ENCODE measurements around the gene KRTAP12-3. TPM values are rescaled to one million over a fixed set of nuclear protein-coding genes. Genes with fewer than 3 reads are reported as not detected.
A peak's percentile ranks its signal among the peaks of the same experiment; 100 is the strongest.
"Not testable (repeated sequence)": the region's sequence is repeated elsewhere in the genome, so short reads cannot be mapped to it uniquely, and the experiment has no call there.

The KRTAP12-3 gene
- total RNA-seq, 4 donors from 2014 or later, result 3.2 to 11.5 TPM; not detected in 2

DNA sequence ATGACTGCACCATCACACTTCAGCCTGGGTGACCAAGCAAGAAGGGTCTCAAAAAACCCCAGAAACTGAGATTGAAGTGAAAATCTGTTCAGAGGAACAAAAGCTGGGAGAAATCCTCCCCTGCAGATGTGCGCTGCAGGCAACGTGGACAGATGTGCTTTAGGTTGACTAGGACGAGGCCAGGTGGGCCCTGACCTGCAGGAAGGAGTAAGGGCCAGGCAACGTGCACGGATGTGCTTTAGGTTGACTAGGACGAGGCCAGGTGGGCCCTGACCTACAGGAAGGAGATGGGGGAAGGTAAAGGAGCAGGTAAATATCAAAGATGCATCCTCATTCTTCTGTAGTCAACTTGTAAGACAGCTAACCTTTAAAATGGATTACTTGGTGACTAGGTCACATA, 26.8 kb downstream of the KRTAP12-3 start:
- Histone ChIP-seq H3K27ac (no peak overlapping the region), H3K4me3 (no peak overlapping the region), H3K4me1 (no peaks in the 10 kb centered on the region), H3K27me3 (peaks cover 33% of the 10 kb centered on the region), H3K36me3 (no peaks in the 10 kb centered on the region), H3K9me3 (no peaks in the 10 kb centered on the region)
- WGBS, result 73% methylated on average over 6 of the region's 6 CpGs
- no peak for DNase-seq (ENCODE audit: low spot score in 2 of 2)
- TF ChIP-seq POLR2AphosphoS5 (IDR thresholded peaks at IDR 0.05), result no peak

DNA sequence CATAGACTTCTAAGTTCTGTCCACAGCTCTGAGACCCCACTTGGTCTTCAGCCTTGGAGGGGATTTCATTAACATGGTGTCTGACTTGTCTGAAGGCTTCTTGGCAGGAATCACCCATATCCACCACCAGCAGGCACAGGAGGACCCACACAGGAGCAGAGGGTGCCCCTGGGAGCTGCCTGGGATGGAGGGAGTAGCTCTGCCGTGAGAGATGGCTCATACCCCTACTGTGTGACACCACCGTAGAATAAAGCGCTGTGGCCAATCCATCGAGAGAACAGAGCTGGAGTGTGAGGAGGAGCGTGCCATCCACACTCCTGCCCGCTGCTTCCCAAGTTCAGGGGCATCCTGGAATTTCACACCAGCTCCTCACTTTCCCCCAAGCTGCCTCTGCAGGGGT, 27.3 kb downstream of the KRTAP12-3 start:
- DNase-seq (ENCODE audit: low spot score in 2 of 2); H3K4me3 ChIP-seq; H3K36me3 ChIP-seq; H3K27ac ChIP-seq; H3K4me1 ChIP-seq; H3K9me3 ChIP-seq: not testable (repeated sequence)
- 89% methylated on average over 6 of the region's 6 CpGs for WGBS
- H3K27me3 ChIP-seq, result peaks cover 33% of the 10 kb centered on the region

DNA sequence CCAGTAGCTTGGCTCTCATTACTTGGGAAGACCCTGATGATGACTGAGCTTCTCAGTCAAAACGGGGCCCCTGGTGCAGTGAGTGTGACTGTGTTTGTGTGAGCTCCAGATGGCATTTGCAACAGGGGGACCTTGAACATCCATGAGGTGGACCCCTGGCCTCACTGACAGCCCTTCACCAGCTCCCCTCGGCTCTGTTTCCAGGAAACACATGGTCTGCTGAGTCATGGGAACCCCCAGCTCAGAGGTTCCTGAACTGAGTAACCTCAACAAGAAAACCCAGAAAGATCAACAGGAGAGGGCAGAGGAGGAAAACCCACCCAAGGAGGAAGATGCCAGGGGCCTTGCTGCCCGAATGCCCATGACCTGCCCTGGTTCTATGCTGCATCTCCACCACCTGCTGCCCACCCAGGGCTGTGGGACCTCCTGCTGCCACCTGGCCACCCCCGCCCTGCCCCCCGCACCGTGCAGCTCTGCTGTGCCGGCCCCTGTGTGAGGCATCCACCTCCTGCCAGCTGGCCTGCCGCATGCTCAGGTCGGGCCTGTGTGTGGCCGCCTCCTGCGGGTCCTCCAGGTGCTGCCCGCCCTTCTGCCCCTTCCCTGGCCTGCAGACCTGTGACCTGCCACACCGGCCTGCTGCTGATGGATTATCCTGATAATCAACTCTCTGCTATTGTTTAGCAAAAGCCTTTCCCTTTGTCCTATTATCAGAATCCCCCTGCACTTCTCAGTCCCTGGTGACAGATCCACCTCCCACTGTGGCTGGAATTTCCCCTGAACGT, 28.5 kb downstream of the KRTAP12-3 start:
- Histone ChIP-seq H3K27ac (no peak overlapping the region), H3K4me3 (no peak overlapping the region), H3K4me1 (no peaks in the 10 kb centered on the region), H3K9me3 (no peaks in the 10 kb centered on the region), H3K36me3 (no peaks in the 10 kb centered on the region), H3K27me3 (peaks cover 33% of the 10 kb centered on the region)
- TF ChIP-seq POLR2AphosphoS5 (IDR thresholded peaks at IDR 0.05) (no peak), EP300 (IDR thresholded peaks at IDR 0.05) (no peak), POLR2A (IDR thresholded peaks at IDR 0.05) (no peak)
- TF ChIP-seq, protein P1, sequence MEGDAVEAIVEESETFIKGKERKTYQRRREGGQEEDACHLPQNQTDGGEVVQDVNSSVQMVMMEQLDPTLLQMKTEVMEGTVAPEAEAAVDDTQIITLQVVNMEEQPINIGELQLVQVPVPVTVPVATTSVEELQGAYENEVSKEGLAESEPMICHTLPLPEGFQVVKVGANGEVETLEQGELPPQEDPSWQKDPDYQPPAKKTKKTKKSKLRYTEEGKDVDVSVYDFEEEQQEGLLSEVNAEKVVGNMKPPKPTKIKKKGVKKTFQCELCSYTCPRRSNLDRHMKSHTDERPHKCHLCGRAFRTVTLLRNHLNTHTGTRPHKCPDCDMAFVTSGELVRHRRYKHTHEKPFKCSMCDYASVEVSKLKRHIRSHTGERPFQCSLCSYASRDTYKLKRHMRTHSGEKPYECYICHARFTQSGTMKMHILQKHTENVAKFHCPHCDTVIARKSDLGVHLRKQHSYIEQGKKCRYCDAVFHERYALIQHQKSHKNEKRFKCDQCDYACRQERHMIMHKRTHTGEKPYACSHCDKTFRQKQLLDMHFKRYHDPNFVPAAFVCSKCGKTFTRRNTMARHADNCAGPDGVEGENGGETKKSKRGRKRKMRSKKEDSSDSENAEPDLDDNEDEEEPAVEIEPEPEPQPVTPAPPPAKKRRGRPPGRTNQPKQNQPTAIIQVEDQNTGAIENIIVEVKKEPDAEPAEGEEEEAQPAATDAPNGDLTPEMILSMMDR (IDR thresholded peaks at IDR 0.05), result no peak
- WGBS, result 54% methylated on average over 8 of the region's 14 CpGs
- peak in 1 of 2 donors; percentile 41 for DNase-seq (ENCODE audit: low spot score in 2 of 2)

DNA sequence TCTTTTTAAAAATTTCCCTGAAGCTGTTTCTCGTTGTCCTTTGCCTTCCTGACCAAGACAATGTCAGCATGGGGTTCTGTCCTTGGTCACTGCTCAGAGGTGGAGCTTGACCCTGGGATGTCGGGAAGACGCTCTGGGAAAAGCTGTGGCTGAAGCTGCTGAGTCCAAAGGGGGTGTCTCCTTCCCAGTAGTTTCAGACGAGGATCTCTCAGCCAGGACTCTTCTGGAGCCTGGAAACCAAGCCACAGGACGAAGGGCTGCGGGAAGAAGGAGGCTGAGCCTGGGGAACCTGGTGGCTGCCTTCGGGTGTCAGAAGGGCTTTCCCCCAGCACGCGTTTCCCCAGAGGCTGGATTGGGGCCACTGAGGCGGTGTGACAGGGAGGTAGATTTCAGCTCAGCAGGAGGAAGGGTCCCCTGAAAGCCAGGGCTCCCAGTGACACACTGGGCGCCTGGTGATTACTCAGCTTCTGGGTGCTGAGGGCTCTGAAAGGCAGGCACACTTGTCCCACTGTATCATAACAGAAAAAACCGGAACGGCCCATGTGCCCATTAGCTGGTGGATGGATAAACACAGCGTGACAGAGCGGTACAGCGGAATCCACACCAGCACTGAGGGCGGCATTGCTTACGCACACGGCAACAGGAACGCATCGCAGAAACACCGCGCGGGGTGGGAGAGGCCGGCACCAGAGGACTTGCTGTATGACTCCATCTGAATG, 29.3 kb downstream of the KRTAP12-3 start:
- Histone ChIP-seq H3K4me1 (no peaks in the 10 kb centered on the region), H3K27ac (no peak overlapping the region), H3K36me3 (no peaks in the 10 kb centered on the region), H3K4me3 (no peak overlapping the region), H3K9me3 (no peaks in the 10 kb centered on the region), H3K27me3 (peaks cover 33% of the 10 kb centered on the region)
- DNase-seq (ENCODE audit: low spot score in 2 of 2), result no peak
- WGBS, result 79% methylated on average over 25 of the region's 25 CpGs
- no peak for TF ChIP-seq EP300 (IDR thresholded peaks at IDR 0.05)
- TF ChIP-seq, protein P1 (IDR thresholded peaks at IDR 0.05), result no peak
- TF ChIP-seq POLR2A (IDR thresholded peaks at IDR 0.05), result no peak
- TF ChIP-seq POLR2AphosphoS5 (IDR thresholded peaks at IDR 0.05), result no peak

GRCh38 chr21:44687671-44688070, 29.9 kb downstream of the KRTAP12-3 start:
- peaks cover 32% of the 10 kb centered on the region for H3K27me3 ChIP-seq
- no peaks in the 10 kb centered on the region for H3K9me3 ChIP-seq
- no peaks in the 10 kb centered on the region for H3K36me3 ChIP-seq
- DNase-seq (ENCODE audit: low spot score in 2 of 2), result no peak
- H3K27ac ChIP-seq, result no peak overlapping the region
- 72% methylated on average over 11 of the region's 11 CpGs for WGBS
- TF ChIP-seq POLR2A (IDR thresholded peaks at IDR 0.05), result no peak
- TF ChIP-seq, protein P1 (IDR thresholded peaks at IDR 0.05), result no peak
- TF ChIP-seq EP300 (IDR thresholded peaks at IDR 0.05), result no peak
- no peak for TF ChIP-seq POLR2AphosphoS5 (IDR thresholded peaks at IDR 0.05)
- no peak overlapping the region for H3K4me3 ChIP-seq
- no peaks in the 10 kb centered on the region for H3K4me1 ChIP-seq

DNA sequence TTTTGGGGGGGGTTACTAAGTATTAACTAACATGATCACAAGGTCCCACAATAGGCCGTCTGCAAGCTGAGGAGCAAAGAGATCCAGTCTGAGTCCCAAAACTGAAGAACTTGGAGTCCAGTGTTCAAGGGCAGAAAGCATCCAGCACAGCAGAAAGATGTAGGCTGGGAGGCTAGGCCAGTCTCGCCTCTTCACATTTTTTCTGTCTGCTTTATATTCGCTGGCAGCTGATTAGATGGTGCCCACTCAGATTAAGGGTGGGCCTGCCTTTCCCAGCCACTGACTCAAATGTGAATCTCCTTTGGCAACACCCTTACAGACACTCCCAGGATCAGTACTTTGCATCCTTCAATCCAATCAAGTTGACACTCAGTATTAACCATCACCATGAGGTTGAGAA, 32.0 kb downstream of the KRTAP12-3 start:
- DNase-seq (ENCODE audit: low spot score in 2 of 2); H3K9me3 ChIP-seq; H3K36me3 ChIP-seq; H3K27ac ChIP-seq; H3K4me1 ChIP-seq; H3K4me3 ChIP-seq: not testable (repeated sequence)
- H3K27me3 ChIP-seq, result peaks cover 30% of the 10 kb centered on the region
- 90% methylated on average over 3 of the region's 3 CpGs for WGBS
